ENCODE data around the gene SLC25A14.

The SLC25A14 gene

DNA sequence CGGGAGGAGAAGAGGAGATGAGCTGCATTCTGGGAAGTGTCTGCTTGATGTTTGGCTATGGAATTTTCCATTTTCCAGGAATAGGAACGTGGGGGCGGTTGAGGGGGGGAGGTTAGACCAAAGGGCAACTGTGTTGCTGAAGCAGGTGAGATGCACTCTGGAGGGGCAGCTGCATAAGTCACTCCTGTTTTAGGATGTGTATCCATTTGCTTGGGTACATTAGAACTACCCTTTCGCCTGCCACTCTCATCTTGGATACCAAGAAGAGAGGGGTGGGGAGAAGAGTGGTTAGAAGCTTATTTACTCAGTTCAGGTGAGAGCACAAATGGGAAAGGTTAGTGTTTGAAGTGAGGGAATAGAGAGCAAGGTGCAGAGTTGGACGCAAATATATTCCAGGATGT lies 46.7 kb downstream of the SLC25A14 start:
- H3K27me3 ChIP-seq = peaks cover 9% of the 10 kb centered on the region
- H3K4me3 ChIP-seq (ENCODE audit: low read depth in 1 of 2, low read length in 1 of 2) = no peak overlapping the region
- H3K9me3 ChIP-seq = no peaks in the 10 kb centered on the region
- TF ChIP-seq, protein P1, sequence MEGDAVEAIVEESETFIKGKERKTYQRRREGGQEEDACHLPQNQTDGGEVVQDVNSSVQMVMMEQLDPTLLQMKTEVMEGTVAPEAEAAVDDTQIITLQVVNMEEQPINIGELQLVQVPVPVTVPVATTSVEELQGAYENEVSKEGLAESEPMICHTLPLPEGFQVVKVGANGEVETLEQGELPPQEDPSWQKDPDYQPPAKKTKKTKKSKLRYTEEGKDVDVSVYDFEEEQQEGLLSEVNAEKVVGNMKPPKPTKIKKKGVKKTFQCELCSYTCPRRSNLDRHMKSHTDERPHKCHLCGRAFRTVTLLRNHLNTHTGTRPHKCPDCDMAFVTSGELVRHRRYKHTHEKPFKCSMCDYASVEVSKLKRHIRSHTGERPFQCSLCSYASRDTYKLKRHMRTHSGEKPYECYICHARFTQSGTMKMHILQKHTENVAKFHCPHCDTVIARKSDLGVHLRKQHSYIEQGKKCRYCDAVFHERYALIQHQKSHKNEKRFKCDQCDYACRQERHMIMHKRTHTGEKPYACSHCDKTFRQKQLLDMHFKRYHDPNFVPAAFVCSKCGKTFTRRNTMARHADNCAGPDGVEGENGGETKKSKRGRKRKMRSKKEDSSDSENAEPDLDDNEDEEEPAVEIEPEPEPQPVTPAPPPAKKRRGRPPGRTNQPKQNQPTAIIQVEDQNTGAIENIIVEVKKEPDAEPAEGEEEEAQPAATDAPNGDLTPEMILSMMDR (IDR thresholded peaks at IDR 0.05) = no peak
- no peaks in the 10 kb centered on the region for H3K36me3 ChIP-seq
- H3K4me1 ChIP-seq (ENCODE audit: control insufficient read depth in 1 of 2, insufficient read depth in 1 of 2, low read depth in 1 of 2, low read length in 1 of 2) = no peaks in the 10 kb centered on the region
- no peak overlapping the region for H3K27ac ChIP-seq

DNA sequence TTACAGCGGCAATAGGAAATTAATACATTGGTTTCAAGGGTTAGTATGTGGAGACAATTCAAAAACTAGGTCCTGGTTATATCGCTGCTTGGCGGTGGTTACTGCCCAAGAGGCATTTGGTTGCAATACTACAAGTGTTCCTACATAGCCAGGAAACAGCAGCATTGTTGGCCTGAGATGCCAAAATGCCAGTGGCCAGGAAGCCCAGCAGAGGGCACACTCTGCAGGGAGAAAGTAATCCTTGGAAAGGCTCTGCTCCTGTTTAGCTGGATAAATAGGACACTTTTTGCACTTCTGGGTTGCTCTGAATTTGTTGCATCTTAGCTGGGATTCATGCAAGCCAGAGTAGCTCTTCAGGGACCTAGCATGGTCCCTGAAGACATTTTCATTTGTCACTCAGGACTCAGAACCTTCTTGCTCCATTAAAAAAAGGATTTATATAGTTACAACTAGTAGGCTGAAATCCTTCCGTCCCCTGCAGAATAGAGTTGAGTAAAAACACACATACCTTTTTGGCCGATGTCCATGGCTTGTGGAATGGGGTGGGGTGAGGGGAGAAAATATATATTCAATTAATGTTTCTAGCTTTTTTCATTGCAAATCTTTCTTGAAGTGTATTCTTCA lies 53.8 kb downstream of the SLC25A14 start:
- no peaks in the 10 kb centered on the region for H3K9me3 ChIP-seq
- H3K4me1 ChIP-seq (ENCODE audit: control insufficient read depth in 1 of 2, insufficient read depth in 1 of 2, low read depth in 1 of 2, low read length in 1 of 2) = no peaks in the 10 kb centered on the region
- no peaks in the 10 kb centered on the region for H3K36me3 ChIP-seq
- no peak overlapping the region for H3K27ac ChIP-seq
- H3K27me3 ChIP-seq = peaks cover 25% of the 10 kb centered on the region
- no peak overlapping the region for H3K4me3 ChIP-seq (ENCODE audit: low read depth in 1 of 2, low read length in 1 of 2)
- TF ChIP-seq, protein P1 (IDR thresholded peaks at IDR 0.05) = no peak

DNA sequence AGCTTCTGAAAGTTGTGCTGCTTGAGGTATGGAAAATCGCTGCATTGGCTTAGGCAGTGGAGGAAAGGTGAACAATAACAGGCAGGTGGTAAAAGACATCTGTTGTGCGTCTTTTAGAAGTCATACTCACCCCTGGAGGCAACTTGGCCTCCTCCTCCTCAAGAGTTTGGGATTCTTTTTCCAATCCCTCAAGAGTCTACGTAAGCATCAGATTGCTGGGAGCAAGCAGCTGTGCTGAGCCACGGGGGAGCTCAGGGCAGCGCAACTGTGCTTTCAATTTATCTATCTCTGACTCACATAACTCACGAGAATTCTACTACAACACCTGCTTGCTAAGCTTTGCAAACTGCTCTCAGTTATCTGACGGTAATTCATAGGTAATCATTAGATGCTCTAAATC lies 55.6 kb downstream of the SLC25A14 start:
- Histone ChIP-seq H3K27me3 (peaks cover 39% of the 10 kb centered on the region), H3K27ac (no peak overlapping the region), H3K36me3 (no peaks in the 10 kb centered on the region), H3K9me3 (no peaks in the 10 kb centered on the region), H3K4me3 (ENCODE audit: low read depth in 1 of 2, low read length in 1 of 2) (no peak overlapping the region), H3K4me1 (ENCODE audit: control insufficient read depth in 1 of 2, insufficient read depth in 1 of 2, low read depth in 1 of 2, low read length in 1 of 2) (no peaks in the 10 kb centered on the region)
- TF ChIP-seq, protein P1 (IDR thresholded peaks at IDR 0.05) = no peak

DNA sequence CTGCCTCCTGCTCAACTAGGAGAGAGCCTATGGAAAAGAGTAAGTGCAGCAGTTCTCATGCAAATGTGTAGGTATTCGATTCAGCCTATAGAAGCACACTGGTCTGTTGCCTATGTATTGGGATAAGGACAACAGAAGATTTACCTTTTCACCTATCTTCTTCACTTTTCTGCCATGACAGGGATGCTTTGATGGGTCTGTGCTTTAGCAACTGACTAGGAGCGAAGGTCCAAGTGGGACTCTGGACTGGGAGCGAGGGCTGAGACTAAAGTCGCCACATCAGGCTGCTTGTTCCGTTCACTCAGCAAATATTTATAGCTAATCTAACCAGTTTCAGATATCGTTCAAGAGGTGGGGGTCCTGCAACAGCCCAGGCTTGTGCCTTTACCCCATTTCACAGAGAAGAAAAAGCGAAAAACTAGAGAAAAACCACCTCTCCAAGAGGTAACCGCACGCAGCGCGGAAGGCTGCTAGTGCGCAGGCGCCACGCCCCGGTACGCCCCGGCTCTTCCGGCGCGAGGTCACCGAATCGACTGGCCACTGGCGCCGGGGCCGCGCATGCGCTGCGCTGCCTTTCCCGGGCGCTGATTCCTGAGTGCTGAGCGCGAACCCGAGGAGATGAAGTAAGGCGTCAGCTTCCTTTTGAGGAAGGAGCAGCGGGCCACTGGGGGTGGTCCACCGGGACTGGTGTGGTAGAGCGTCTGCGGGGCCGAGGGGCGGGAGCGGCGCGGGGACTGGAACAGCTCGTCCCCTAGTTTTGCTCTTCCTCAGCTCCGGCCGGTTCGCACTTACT lies 61.9 kb downstream of the SLC25A14 start, which contains the start of gene RBMX2:
RBMX2 (plus strand) TSS at position 573 of the 793 bp plus-strand sequence; CDS start at position 619, 46 bp downstream.
- Histone ChIP-seq H3K27me3 (peaks cover 29% of the 10 kb centered on the region), H3K36me3 (no peaks in the 10 kb centered on the region), H3K27ac (peak within 1 kb of the TSS; percentile 62), H3K4me1 (ENCODE audit: control insufficient read depth in 1 of 2, insufficient read depth in 1 of 2, low read depth in 1 of 2, low read length in 1 of 2) (peaks cover 6 to 9% of the 10 kb centered on the region in 2 experiments), H3K4me3 (ENCODE audit: low read depth in 1 of 2, low read length in 1 of 2) (peak within 1 kb of the TSS; percentile 70 to 72), H3K9me3 (no peaks in the 10 kb centered on the region)
- TF ChIP-seq, protein P1 (IDR thresholded peaks at IDR 0.05) = no peak

DNA sequence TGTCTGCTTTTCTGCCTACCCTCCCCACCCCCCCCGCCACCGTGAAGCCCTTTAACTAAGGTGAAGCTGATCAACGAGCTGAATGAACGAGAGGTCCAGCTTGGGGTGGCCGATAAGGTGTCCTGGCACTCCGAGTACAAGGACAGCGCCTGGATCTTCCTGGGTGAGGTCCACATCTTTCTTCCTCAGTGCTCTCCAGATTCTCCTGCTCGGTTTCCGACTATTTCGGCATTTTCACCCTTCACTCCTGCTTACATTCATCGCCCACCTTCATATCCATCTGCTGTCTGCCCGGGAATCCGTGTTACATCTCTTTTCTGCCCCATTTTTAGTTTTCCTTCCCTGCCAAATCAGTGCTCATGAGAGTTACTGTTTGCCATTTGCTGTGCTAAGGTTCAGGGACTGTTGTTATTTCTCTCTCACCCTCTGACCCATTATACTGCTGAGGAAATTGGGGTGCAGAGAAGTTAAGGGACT lies 62.5 kb downstream of the SLC25A14 start:
- TF ChIP-seq, protein P1 (IDR thresholded peaks at IDR 0.05) = no peak
- H3K4me3 ChIP-seq (ENCODE audit: low read depth in 1 of 2, low read length in 1 of 2) = peak overlapping the region; percentile 70 to 72
- H3K27ac ChIP-seq = peak overlapping the region; percentile 62

More for the DNA sequence above, 62.5 kb downstream of the SLC25A14 start:
- H3K27me3 ChIP-seq = peaks cover 22% of the 10 kb centered on the region
- H3K36me3 ChIP-seq = no peaks in the 10 kb centered on the region
- H3K9me3 ChIP-seq = no peaks in the 10 kb centered on the region
- peaks cover 6 to 9% of the 10 kb centered on the region in 2 experiments for H3K4me1 ChIP-seq (ENCODE audit: control insufficient read depth in 1 of 2, insufficient read depth in 1 of 2, low read depth in 1 of 2, low read length in 1 of 2)

All from neutrophil (primary cell).